Breast epithelium (tissue), 3 donors: ENCODE data around the gene CLASP1.

Source experiments
- CTCF ChIP-seq, 3 donors: fragments of 450-650 bp; IDR thresholded peaks; one replicate each; pipeline ENCODE4 v1.5.1; 2016 to 2017; ENCODE audit warnings: antibody characterized with exemption in 3 of 3, mild to moderate bottlenecking in 3 of 3, moderate library complexity in 3 of 3
- POLR2A ChIP-seq: fragments of 450-650 bp; IDR thresholded peaks from one replicate; pipeline ENCODE4 v1.6.1; 2016; ENCODE audit warnings: antibody characterized with exemption, mild to moderate bottlenecking, moderate library complexity

GRCh38 chr2:121640380-121641316 lies 8.6 kb downstream of the CLASP1 start:
- TF ChIP-seq CTCF (IDR thresholded peaks at IDR 0.05) (no peak), POLR2A (no peak)
